HG03103 (cell line): Measurements from ENCODE around the gene SERPINB11.
"Not testable (repeated sequence)": the region's sequence is repeated elsewhere in the genome, so short reads cannot be mapped to it uniquely, and the experiment has no call there.

Source experiments
- ATAC-seq: cut with Tn5 transposase; IDR thresholded peaks from one replicate; pipeline ENCODE4 v1.9.1; 2021; ENCODE audit warnings: low read depth; ENCODE audit not compliant: unreplicated experiment

Gene SERPINB11

GRCh38 chr18:63725682-63726480 is 23.1 kb downstream of the SERPINB11 start:
- no peak for ATAC-seq

GRCh38 chr18:63730773-63731172 is 28.0 kb downstream of the SERPINB11 start:
- no peak for ATAC-seq

- no peak for ATAC-seq
These were observed 28.5 kb downstream of the SERPINB11 start for GRCh38 chr18:63731215-63731614.

- no peak for ATAC-seq
These were observed 34.1 kb downstream of the SERPINB11 start for GRCh38 chr18:63736876-63737275.

GRCh38 chr18:63741769-63742168 is 39.0 kb downstream of the SERPINB11 start:
- ATAC-seq, result no peak

GRCh38 chr18:63747006-63747405 is 44.2 kb downstream of the SERPINB11 start:
- no peak for ATAC-seq

GRCh38 chr18:63749489-63749888 is 46.7 kb downstream of the SERPINB11 start:
- ATAC-seq, result no peak

- ATAC-seq, result no peak
These were observed 49.9 kb downstream of the SERPINB11 start for GRCh38 chr18:63752636-63753035.

- no peak for ATAC-seq
These were observed 50.9 kb downstream of the SERPINB11 start for GRCh38 chr18:63753676-63754075.

- ATAC-seq, result no peak
These were observed 54.8 kb downstream of the SERPINB11 start for GRCh38 chr18:63757541-63757940.

- ATAC-seq, result no peak
These were observed 56.0 kb downstream of the SERPINB11 start for GRCh38 chr18:63758615-63759240.

GRCh38 chr18:63759786-63760185 is 57.0 kb downstream of the SERPINB11 start:
- ATAC-seq, result not testable (repeated sequence)

- ATAC-seq, result no peak
These were observed 59.8 kb downstream of the SERPINB11 start for GRCh38 chr18:63762518-63762917.

- ATAC-seq, result no peak
These were observed 61.3 kb downstream of the SERPINB11 start for GRCh38 chr18:63763831-63764600.

GRCh38 chr18:63765837-63766236 is 63.1 kb downstream of the SERPINB11 start:
- ATAC-seq, result no peak
